GM12878 (cell line): ENCODE data around the gene UNC45B. TPM values are rescaled to one million over a fixed set of nuclear protein-coding genes. Genes with fewer than 3 reads are reported as not detected.

Experiments used
- ATAC-seq: fragments of 200-7000 bp; cut with Tn5 transposase; 3 replicates; pipeline ENCODE4 v1.9.1; 2020; ENCODE audit warnings: mild to moderate bottlenecking, moderate library complexity
- BruUV-seq: library from RNA; stranded (reverse); fragments of 400-500 nt; replicated peaks from 2 replicates; lab custom pipeline; 2021; lab: Mats Ljungman, UMichigan
- CTCF ChIA-PET: fragments of 300-600 bp; sonication (Branson Sonifier 250); formaldehyde crosslinking; extraction: SDS; loops from one replicate; lab custom pipeline; 2021; ENCODE audit warnings: inconsistent platforms; lab: Yijun Ruan, JAX
- POLR2A ChIA-PET: fragments of 350-600 bp; formaldehyde crosslinking; extraction: SDS; loops from one replicate; lab custom pipeline; 2021; ENCODE audit warnings: inconsistent platforms; lab: Charles Lee
- RAD21 ChIA-PET: fragments of 300-600 bp; sonication (Branson Sonifier 250); formaldehyde crosslinking; loops from one replicate; lab custom pipeline; 2023; ENCODE audit warnings: antibody characterized with exemption; ENCODE audit not compliant: unreplicated experiment; lab: Charles Lee
- SMC1A ChIA-PET: fragments of 300-600 bp; sonication (Branson Sonifier 250); formaldehyde crosslinking; loops from one replicate; lab custom pipeline; 2023; ENCODE audit not compliant: unreplicated experiment, uncharacterized antibody; lab: Charles Lee
- DNase-seq: peaks from one replicate; pipeline ENCODE4 v3.0.0-alpha.2; 2011; ENCODE audit warnings: low read depth, low spot score
- FAIRE-seq: peaks from 3 replicates; lab custom pipeline; 2011; peaks lifted over from hg19 to GRCh38; lab: Jason Lieb, UNC
- H2AFZ ChIP-seq: 2 replicates; pipeline ENCODE4 v1.6.0; 2011; ENCODE audit warnings: low read depth, low read length, control low read depth; ENCODE audit not compliant: control insufficient read depth
- H3K27ac ChIP-seq: 2 replicates; pipeline ENCODE4 v1.5.1; 2011; ENCODE audit warnings: control low read depth; ENCODE audit not compliant: control insufficient read depth, insufficient read depth
- H3K27me3 ChIP-seq, 2 experiments: replicated peaks in 1 of 2; 2 replicates each; pipeline versions ENCODE4 v1.6.0 to v1.6.1; 2011; ENCODE audit warnings: low read length in 1 of 2; ENCODE audit not compliant: control insufficient read depth in 2 of 2, insufficient read depth in 2 of 2
- H3K36me3 ChIP-seq, 2 experiments: 2 replicates each; pipeline ENCODE4 v1.5.1; 2011; ENCODE audit warnings: low read length in 1 of 2; ENCODE audit not compliant: control insufficient read depth in 2 of 2, insufficient read depth in 2 of 2
- H3K4me1 ChIP-seq: 2 replicates; pipeline ENCODE4 v1.6.1; 2011; ENCODE audit warnings: mild to moderate bottlenecking, low read length, moderate library complexity, mixed read lengths; ENCODE audit not compliant: control insufficient read depth, insufficient read depth
- H3K4me2 ChIP-seq: 2 replicates; pipeline ENCODE4 v1.6.0; 2011; ENCODE audit warnings: control low read depth; ENCODE audit not compliant: control insufficient read depth, insufficient read depth
- H3K4me3 ChIP-seq: fragments of 200-600 bp; sonication (generic); 2 replicates; pipeline ENCODE4 v1.5.1; 2016
- H3K79me2 ChIP-seq: 2 replicates; pipeline ENCODE4 v1.6.0; 2011; ENCODE audit warnings: low read length; ENCODE audit not compliant: control insufficient read depth, insufficient read depth
- H3K9ac ChIP-seq: 2 replicates; pipeline ENCODE4 v1.8.0; 2011; ENCODE audit warnings: low read length, control low read depth, mixed read lengths; ENCODE audit not compliant: control insufficient read depth, insufficient read depth
- H3K9me3 ChIP-seq: replicated peaks from 3 replicates; pipeline ENCODE4 v1.5.1; 2011; ENCODE audit warnings: mild to moderate bottlenecking, low read length; ENCODE audit not compliant: control insufficient read depth, insufficient read depth
- H4K20me1 ChIP-seq: 2 replicates; pipeline ENCODE4 v1.6.0; 2011; ENCODE audit not compliant: control insufficient read depth, insufficient read depth
- CHD2 ChIP-seq: IDR thresholded peaks from 2 replicates; pipeline ENCODE4 v1.6.1; 2011; ENCODE audit warnings: low read depth, low read length, improper control_type of control experiment, borderline replicate concordance
- FOXK2 ChIP-seq: fragments of 450-650 bp; IDR thresholded peaks from 2 replicates; pipeline ENCODE4 v1.6.1; 2017; ENCODE audit warnings: mild to moderate bottlenecking, moderate library complexity
- KAT2A ChIP-seq: conservative IDR thresholded peaks from 2 replicates; pipeline ENCODE4 v1.6.1; 2011; ENCODE audit warnings: low read depth, low read length; ENCODE audit not compliant: control insufficient read depth
- NFXL1 ChIP-seq: fragments of 450-650 bp; IDR thresholded peaks from 2 replicates; pipeline ENCODE4 v1.6.1; 2017; ENCODE audit warnings: antibody characterized with exemption, mild to moderate bottlenecking, borderline replicate concordance
- RCOR1 ChIP-seq: conservative IDR thresholded peaks from 2 replicates; pipeline ENCODE4 v1.6.1; 2012; ENCODE audit warnings: low read depth, low read length, improper control_type of control experiment
- SMAD5 ChIP-seq: IDR thresholded peaks from 2 replicates; pipeline ENCODE4 v1.6.1; 2016; ENCODE audit warnings: antibody characterized with exemption, low read depth
- WGBS: methylation state at CpG from one replicate; pipeline ENCODE4 v1.1.6; 2016; ENCODE audit warnings: low lambda C conversion rate; ENCODE audit not compliant: insufficient replicate concordance, insufficient coverage; ENCODE audit errors: missing lambda C conversion rate; 5-methylcytosine and 5-hydroxymethylcytosine counted together
- in situ Hi-C: fragments of 300-500 bp; cut with MboI; formaldehyde crosslinking; loops from 9 replicates; pipeline ENCODE4 v1.14.3; 2018; ENCODE audit warnings: mixed read lengths
- intact Hi-C: fragments of 100-400 bp; cut with micrococcal nuclease; formaldehyde crosslinking; loops from one replicate; pipeline ENCODE4 v1.14.2; 2022; ENCODE audit not compliant: unreplicated experiment
- polyA plus RNA-seq, 11 experiments: library from polyadenylated mRNA; depleted of rRNA in 4 of 11; unstranded in 6 of 11; stranded (reverse) in 5 of 11; fragments of >200 nt; fragmentation: Nextera tagmentation in 4 of 11; fragmentation: Illumina TruSeq in 1 of 11; extraction: Ambion mirVana in 4 of 11; extraction: Trizol in 1 of 11; gene quantifications; 1 replicate in 1 of 11; 2 replicates in 10 of 11; pipeline versions ENCODE4 v1.2.1 to v1.2.3, GENCODE V29; 2011 to 2016; ENCODE audit warnings: inconsistent platforms in 2 of 11, missing spikeins in 2 of 11, low read depth in 1 of 11
- total RNA-seq, 4 experiments: library from RNA; depleted of rRNA in 3 of 4; stranded (reverse); fragments of >200 nt in 3 of 4; fragmentation: Illumina TruSeq in 1 of 4; extraction: Trizol in 1 of 4; gene quantifications; 2 replicates each; pipeline versions ENCODE4 v1.2.1 to v1.2.3, GENCODE V29; 2013 to 2021
- TF ChIP-seq, protein P1 (sequence below): IDR thresholded peaks from 2 replicates; pipeline ENCODE4 v1.6.1; 2011; ENCODE audit warnings: low read depth, mild to moderate bottlenecking, low read length, moderate library complexity, borderline replicate concordance; ENCODE audit errors: extremely low read depth
- TF ChIP-seq, protein P2 (sequence below): fragments of 150-350 bp; IDR thresholded peaks from 2 replicates; pipeline ENCODE4 v1.6.1; 2016; ENCODE audit warnings: low read depth, low read length
- TF ChIP-seq, protein P3 (sequence below): fragments of 450-650 bp; IDR thresholded peaks from 2 replicates; pipeline ENCODE4 v1.6.1; 2018; ENCODE audit warnings: borderline replicate concordance, mild to moderate bottlenecking; ENCODE audit not compliant: partially characterized antibody

UNC45B gene
- total and polyA plus RNA-seq, 10 of the 15 experiments (the other 5 are each of a cell fraction or from before 2014, with no cell fraction given): 0.03 TPM; not detected in 9

DNA sequence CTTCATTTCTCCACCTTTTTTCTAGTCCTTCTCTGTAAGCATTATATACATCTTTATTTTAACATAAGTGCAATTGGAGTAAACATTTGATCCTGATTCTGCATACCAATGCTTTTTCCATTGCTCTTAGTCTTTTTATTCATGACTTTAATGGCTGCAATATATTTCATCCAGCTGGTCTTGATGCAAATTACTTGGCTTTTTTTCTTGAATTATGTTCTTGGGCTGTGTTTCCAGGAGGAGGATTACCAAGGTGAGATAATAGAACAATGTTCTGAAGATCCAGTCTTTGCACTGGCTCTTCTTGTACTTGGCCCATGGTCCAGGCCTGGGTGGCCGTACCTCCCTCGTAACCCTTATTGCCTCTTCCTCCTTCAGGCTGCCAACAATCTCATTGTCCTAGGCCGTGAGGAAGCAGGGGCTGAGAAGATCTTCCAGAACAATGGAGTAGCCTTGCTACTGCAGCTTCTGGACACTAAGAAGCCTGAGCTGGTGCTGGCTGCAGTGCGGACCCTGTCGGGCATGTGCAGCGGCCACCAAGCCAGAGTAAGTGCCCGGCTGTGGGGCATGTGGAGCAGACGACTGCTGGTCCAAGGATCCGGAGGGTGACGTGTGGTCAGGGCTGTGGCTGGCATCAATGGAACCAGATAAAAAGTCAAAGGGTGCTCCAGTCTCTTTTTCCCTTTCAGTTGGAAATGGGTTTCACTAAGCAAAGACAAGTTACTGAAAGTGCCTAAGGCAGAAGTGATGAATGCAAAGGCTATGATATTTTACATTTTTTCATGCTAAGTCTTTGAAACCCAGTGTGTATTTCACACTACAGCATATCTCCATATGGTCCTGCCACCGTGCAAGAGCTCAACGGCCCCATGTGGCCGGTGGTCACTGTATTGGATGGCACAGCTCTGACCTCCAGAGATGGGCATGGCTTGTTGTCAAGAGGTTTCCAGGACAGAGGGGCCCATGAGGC lies 6.9 kb downstream of the UNC45B start:
- Histone ChIP-seq H3K4me3 (no peak overlapping the region), H3K27me3 (peaks cover 0 to under 1% of the 10 kb centered on the region in 2 experiments; a peak in 1 of 4 replicates), H2AFZ (no peak overlapping the region), H3K9me3 (no peaks in the 10 kb centered on the region), H3K4me2 (no peak overlapping the region), H3K9ac (no peak overlapping the region), H3K79me2 (no peaks in the 10 kb centered on the region), H4K20me1 (no peaks in the 10 kb centered on the region), H3K36me3 (no peaks in the 10 kb centered on the region), H3K27ac (no peak overlapping the region), H3K4me1 (no peaks in the 10 kb centered on the region)
- ChIA-PET SMC1A (no interaction called here), RAD21 (no interaction called here), POLR2A (no interaction called here), CTCF (interaction anchor here (0.6 kb wide), 1 partner anchor 11 kb away, joined by 3 read pairs; no protein-coding TSS in a partner anchor)
- ATAC-seq (no peak), FAIRE-seq (no peak), DNase-seq (no peak)
- TF ChIP-seq, protein P1, sequence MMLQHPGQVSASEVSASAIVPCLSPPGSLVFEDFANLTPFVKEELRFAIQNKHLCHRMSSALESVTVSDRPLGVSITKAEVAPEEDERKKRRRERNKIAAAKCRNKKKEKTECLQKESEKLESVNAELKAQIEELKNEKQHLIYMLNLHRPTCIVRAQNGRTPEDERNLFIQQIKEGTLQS: no peak
- no peak for TF ChIP-seq FOXK2
- TF ChIP-seq, protein P2, sequence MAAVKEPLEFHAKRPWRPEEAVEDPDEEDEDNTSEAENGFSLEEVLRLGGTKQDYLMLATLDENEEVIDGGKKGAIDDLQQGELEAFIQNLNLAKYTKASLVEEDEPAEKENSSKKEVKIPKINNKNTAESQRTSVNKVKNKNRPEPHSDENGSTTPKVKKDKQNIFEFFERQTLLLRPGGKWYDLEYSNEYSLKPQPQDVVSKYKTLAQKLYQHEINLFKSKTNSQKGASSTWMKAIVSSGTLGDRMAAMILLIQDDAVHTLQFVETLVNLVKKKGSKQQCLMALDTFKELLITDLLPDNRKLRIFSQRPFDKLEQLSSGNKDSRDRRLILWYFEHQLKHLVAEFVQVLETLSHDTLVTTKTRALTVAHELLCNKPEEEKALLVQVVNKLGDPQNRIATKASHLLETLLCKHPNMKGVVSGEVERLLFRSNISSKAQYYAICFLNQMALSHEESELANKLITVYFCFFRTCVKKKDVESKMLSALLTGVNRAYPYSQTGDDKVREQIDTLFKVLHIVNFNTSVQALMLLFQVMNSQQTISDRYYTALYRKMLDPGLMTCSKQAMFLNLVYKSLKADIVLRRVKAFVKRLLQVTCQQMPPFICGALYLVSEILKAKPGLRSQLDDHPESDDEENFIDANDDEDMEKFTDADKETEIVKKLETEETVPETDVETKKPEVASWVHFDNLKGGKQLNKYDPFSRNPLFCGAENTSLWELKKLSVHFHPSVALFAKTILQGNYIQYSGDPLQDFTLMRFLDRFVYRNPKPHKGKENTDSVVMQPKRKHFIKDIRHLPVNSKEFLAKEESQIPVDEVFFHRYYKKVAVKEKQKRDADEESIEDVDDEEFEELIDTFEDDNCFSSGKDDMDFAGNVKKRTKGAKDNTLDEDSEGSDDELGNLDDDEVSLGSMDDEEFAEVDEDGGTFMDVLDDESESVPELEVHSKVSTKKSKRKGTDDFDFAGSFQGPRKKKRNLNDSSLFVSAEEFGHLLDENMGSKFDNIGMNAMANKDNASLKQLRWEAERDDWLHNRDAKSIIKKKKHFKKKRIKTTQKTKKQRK: no peak
- TF ChIP-seq NFXL1: no peak
- no peak for TF ChIP-seq CHD2
- no peak for TF ChIP-seq KAT2A
- TF ChIP-seq, protein P3, sequence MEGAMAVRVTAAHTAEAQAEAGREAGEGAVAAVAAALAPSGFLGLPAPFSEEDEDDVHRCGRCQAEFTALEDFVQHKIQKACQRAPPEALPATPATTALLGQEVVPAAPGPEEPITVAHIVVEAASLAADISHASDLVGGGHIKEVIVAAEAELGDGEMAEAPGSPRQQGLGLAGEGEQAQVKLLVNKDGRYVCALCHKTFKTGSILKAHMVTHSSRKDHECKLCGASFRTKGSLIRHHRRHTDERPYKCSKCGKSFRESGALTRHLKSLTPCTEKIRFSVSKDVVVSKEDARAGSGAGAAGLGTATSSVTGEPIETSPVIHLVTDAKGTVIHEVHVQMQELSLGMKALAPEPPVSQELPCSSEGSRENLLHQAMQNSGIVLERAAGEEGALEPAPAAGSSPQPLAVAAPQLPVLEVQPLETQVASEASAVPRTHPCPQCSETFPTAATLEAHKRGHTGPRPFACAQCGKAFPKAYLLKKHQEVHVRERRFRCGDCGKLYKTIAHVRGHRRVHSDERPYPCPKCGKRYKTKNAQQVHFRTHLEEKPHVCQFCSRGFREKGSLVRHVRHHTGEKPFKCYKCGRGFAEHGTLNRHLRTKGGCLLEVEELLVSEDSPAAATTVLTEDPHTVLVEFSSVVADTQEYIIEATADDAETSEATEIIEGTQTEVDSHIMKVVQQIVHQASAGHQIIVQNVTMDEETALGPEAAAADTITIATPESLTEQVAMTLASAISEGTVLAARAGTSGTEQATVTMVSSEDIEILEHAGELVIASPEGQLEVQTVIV: no peak
- no peak for TF ChIP-seq SMAD5
- no peak for TF ChIP-seq RCOR1
- no TSS peak for BruUV-seq
- WGBS: 43% methylated on average over 13 of the region's 13 CpGs
- in situ Hi-C loops (no loop called here), intact Hi-C loops (no loop called here)
